ENCODE measurements around the gene HTR3D.

HTR3D gene

DNA sequence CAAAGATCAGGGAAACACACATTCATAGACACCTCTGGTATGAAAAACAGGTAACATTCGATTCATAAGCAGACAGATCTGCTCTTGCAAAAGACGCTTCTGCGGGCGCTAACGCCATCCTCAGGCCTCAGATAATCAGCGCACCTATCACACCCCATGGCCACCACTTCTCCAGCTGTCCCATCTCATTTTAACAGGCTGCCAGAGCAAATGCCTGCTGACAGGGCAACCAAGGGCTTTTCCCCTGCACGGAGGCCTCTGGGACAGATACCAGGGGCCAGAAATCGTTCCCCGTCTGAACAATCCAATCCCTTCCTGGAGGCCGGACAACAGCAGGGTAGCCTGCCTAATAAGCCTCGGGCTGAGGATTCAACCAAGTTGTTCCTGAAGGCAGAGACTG lies 29.1 kb upstream of the HTR3D start:
- Histone ChIP-seq H4K8ac (ENCODE audit: low read depth, low read length) (no peak overlapping the region), H3K23ac (ENCODE audit: low read length) (no peak overlapping the region), H2AFZ (ENCODE audit: insufficient read depth, low read length, poor library complexity) (no peak overlapping the region), H3K4me1 (ENCODE audit: control insufficient read depth in 1 of 2, insufficient read depth in 2 of 2, low read length in 2 of 2) (peaks cover 6 to 10% of the 10 kb centered on the region in 2 experiments), H3K27ac (ENCODE audit: low read depth, low read length) (no peak overlapping the region), H3K18ac (ENCODE audit: low read length) (no peak overlapping the region), H3K4ac (ENCODE audit: low read depth, low read length) (no peak overlapping the region), H2BK5ac (ENCODE audit: low read depth, low read length, poor library complexity) (no peak overlapping the region), H3K79me1 (ENCODE audit: low read length) (peaks cover 2% of the 10 kb centered on the region), H3K27me3 (ENCODE audit: insufficient read depth, low read length) (no peaks in the 10 kb centered on the region), H2BK12ac (ENCODE audit: low read length) (no peak overlapping the region), H3K79me2 (ENCODE audit: control insufficient read depth, insufficient read depth, low read length, poor library complexity) (no peaks in the 10 kb centered on the region), H2AK5ac (ENCODE audit: low read length) (no peak overlapping the region), H3K9me3 (ENCODE audit: insufficient read depth, low read depth, low read length) (no peaks in the 10 kb centered on the region), H3K36me3 (ENCODE audit: control insufficient read depth in 1 of 2, insufficient read depth in 2 of 2, low read length in 2 of 2) (peaks cover 2 to 5% of the 10 kb centered on the region in 2 experiments), H3K4me3 (ENCODE audit: low read depth, low read length) (no peak overlapping the region), H3K14ac (ENCODE audit: low read length) (no peak overlapping the region), H4K12ac (ENCODE audit: low read depth, low read length) (no peak overlapping the region), H3K9ac (ENCODE audit: low read length) (no peak overlapping the region), H3K4me2 (ENCODE audit: low read length) (no peak overlapping the region), H2BK120ac (ENCODE audit: insufficient read depth, low read length, poor library complexity) (no peak overlapping the region), H4K91ac (ENCODE audit: low read depth, low read length) (no peak overlapping the region)
- peak in 1 of 2 donors; percentile 68 for DNase-seq
- WGBS (ENCODE audit: extremely low coverage, insufficient coverage, insufficient read length), result no CpG with 5 or more reads among the region's 11 CpGs

DNA sequence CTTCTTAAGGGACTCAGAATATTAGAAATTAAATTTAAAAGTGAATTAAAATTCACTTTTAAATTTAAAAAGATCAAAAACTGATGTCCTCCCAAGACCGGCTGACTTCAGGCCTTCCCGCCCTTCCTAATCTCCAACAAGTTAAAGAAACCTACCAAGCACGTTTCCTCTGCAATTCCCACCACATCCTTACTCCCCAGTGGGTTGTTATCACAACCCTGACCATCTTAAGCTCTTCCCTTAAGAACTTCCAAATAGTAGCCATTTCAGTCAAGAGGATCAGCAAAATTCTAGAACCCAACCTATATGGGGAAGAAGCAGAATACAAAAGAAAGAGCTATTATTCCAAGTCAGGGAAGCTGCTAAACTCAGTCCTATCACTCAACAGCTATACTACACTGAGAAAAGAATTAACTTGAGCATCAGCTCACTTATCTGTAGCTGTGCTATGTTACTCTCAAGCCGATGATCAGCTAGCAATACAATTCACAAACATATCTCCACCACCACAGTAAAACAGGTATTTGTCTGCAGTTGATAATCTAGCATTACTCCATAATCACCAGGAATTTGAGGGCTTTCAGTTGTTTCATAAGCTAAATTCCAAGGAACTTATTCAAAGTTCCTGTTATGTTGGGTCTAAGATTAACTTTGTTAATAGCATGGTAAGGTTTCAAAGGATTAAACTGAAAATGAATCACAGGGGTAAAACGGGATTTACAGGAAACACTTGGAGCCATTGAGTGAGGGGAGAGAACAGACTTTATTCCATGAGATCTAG lies 28.2 kb upstream of the HTR3D start:
- Histone ChIP-seq H3K4ac (ENCODE audit: low read depth, low read length) (no peak overlapping the region), H2AFZ (ENCODE audit: insufficient read depth, low read length, poor library complexity) (no peak overlapping the region), H4K12ac (ENCODE audit: low read depth, low read length) (no peak overlapping the region), H3K4me2 (ENCODE audit: low read length) (no peak overlapping the region), H3K4me1 (ENCODE audit: control insufficient read depth in 1 of 2, insufficient read depth in 2 of 2, low read length in 2 of 2) (peaks cover 6 to 10% of the 10 kb centered on the region in 2 experiments), H3K79me2 (ENCODE audit: control insufficient read depth, insufficient read depth, low read length, poor library complexity) (no peaks in the 10 kb centered on the region), H3K27ac (ENCODE audit: low read depth, low read length) (no peak overlapping the region), H3K27me3 (ENCODE audit: insufficient read depth, low read length) (no peaks in the 10 kb centered on the region), H3K9me3 (ENCODE audit: insufficient read depth, low read depth, low read length) (no peaks in the 10 kb centered on the region), H2BK5ac (ENCODE audit: low read depth, low read length, poor library complexity) (no peak overlapping the region), H3K14ac (ENCODE audit: low read length) (no peak overlapping the region), H3K18ac (ENCODE audit: low read length) (no peak overlapping the region), H2BK12ac (ENCODE audit: low read length) (no peak overlapping the region), H3K9ac (ENCODE audit: low read length) (no peak overlapping the region), H3K23ac (ENCODE audit: low read length) (no peak overlapping the region), H3K79me1 (ENCODE audit: low read length) (peaks cover 2% of the 10 kb centered on the region), H4K8ac (ENCODE audit: low read depth, low read length) (no peak overlapping the region), H2AK5ac (ENCODE audit: low read length) (no peak overlapping the region), H2BK120ac (ENCODE audit: insufficient read depth, low read length, poor library complexity) (no peak overlapping the region), H4K91ac (ENCODE audit: low read depth, low read length) (no peak overlapping the region), H3K4me3 (ENCODE audit: low read depth, low read length) (no peak overlapping the region), H3K36me3 (ENCODE audit: control insufficient read depth in 1 of 2, insufficient read depth in 2 of 2, low read length in 2 of 2) (peaks cover 2 to 5% of the 10 kb centered on the region in 2 experiments)
- WGBS (ENCODE audit: extremely low coverage, insufficient coverage, insufficient read length), result no CpG with 5 or more reads among the region's 5 CpGs
- DNase-seq, result peak; percentile 35 to 96

DNA sequence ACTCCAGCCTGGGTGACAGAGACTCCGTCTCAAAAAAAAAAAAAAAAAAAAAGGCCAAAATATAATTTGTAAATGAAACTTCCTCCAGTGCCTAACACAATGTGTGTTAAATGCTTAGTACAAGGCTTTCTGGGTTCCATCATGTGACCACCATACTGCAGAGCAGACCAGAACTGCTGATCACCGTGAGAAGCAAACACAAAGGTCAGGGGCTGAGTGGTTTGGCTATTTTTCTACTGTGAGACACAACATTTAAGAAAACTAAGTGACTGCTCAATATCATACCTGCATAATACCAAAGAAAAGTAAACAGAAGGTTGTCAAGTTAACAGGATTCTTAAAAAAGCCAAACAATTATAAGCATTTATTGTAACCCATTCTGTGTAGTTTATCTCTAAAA lies 27.1 kb upstream of the HTR3D start:
- peaks cover 6 to 10% of the 10 kb centered on the region in 2 experiments for H3K4me1 ChIP-seq (ENCODE audit: control insufficient read depth in 1 of 2, insufficient read depth in 2 of 2, low read length in 2 of 2)
- no peak overlapping the region for H3K23ac ChIP-seq (ENCODE audit: low read length)
- peaks cover 3 to 8% of the 10 kb centered on the region in 2 experiments for H3K36me3 ChIP-seq (ENCODE audit: control insufficient read depth in 1 of 2, insufficient read depth in 2 of 2, low read length in 2 of 2)
- H3K79me1 ChIP-seq (ENCODE audit: low read length), result peaks cover 2% of the 10 kb centered on the region
- no peak overlapping the region for H2AFZ ChIP-seq (ENCODE audit: insufficient read depth, low read length, poor library complexity)
- H3K79me2 ChIP-seq (ENCODE audit: control insufficient read depth, insufficient read depth, low read length, poor library complexity), result no peaks in the 10 kb centered on the region
- H3K18ac ChIP-seq (ENCODE audit: low read length), result no peak overlapping the region
- no peak overlapping the region for H4K8ac ChIP-seq (ENCODE audit: low read depth, low read length)
- no peak overlapping the region for H2AK5ac ChIP-seq (ENCODE audit: low read length)
- no peaks in the 10 kb centered on the region for H3K9me3 ChIP-seq (ENCODE audit: insufficient read depth, low read depth, low read length)
- no peak overlapping the region for H3K4me3 ChIP-seq (ENCODE audit: low read depth, low read length)
- H3K9ac ChIP-seq (ENCODE audit: low read length), result no peak overlapping the region
- H2BK5ac ChIP-seq (ENCODE audit: low read depth, low read length, poor library complexity), result no peak overlapping the region
- no peak overlapping the region for H4K12ac ChIP-seq (ENCODE audit: low read depth, low read length)
- peak; percentile 77 to 82 for DNase-seq
- H4K91ac ChIP-seq (ENCODE audit: low read depth, low read length), result no peak overlapping the region
- H3K14ac ChIP-seq (ENCODE audit: low read length), result no peak overlapping the region
- no peak overlapping the region for H2BK12ac ChIP-seq (ENCODE audit: low read length)
- H2BK120ac ChIP-seq (ENCODE audit: insufficient read depth, low read length, poor library complexity), result no peak overlapping the region
- WGBS (ENCODE audit: extremely low coverage, insufficient coverage, insufficient read length), result no CpG with 5 or more reads among the region's 2 CpGs
- no peak overlapping the region for H3K4me2 ChIP-seq (ENCODE audit: low read length)
- H3K27ac ChIP-seq (ENCODE audit: low read depth, low read length), result no peak overlapping the region
- H3K4ac ChIP-seq (ENCODE audit: low read depth, low read length), result no peak overlapping the region
- H3K27me3 ChIP-seq (ENCODE audit: insufficient read depth, low read length), result no peaks in the 10 kb centered on the region

DNA sequence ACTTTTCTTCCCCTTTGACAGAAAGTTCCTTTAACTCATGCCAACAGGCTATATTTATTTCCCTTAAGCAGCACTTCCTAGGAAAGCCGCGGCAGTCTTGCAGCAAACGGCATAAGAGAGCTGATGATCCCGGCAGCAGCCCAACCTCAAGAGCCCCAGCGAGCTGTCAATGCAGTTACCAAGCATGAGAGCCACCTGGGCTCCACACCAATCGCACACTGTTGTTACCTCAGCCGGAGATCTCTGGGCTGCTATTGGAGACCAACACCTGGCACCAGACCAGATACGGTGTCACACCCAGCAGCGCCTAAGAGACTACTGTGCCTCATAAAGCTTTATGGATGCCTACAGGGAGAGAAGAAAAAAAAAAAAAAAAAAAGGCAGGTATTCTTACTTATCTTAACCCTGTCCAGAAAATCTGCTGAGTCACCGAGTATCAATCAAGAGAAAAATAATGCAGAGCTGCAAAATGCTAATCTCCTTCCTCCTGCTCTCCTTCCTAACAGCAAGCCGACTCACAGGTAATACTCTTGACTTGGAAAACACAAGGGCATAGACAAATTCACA lies 25.5 kb upstream of the HTR3D start:
- H3K4me1 ChIP-seq (ENCODE audit: control insufficient read depth in 1 of 2, insufficient read depth in 2 of 2, low read length in 2 of 2), result peaks cover 6 to 10% of the 10 kb centered on the region in 2 experiments
- H4K8ac ChIP-seq (ENCODE audit: low read depth, low read length), result no peak overlapping the region
- no peak overlapping the region for H3K9ac ChIP-seq (ENCODE audit: low read length)
- H2BK5ac ChIP-seq (ENCODE audit: low read depth, low read length, poor library complexity), result no peak overlapping the region
- no peaks in the 10 kb centered on the region for H3K79me2 ChIP-seq (ENCODE audit: control insufficient read depth, insufficient read depth, low read length, poor library complexity)
- H2BK120ac ChIP-seq (ENCODE audit: insufficient read depth, low read length, poor library complexity), result no peak overlapping the region
- WGBS (ENCODE audit: extremely low coverage, insufficient coverage, insufficient read length), result no CpG with 5 or more reads among the region's 11 CpGs
- no peak overlapping the region for H3K18ac ChIP-seq (ENCODE audit: low read length)
- H3K36me3 ChIP-seq (ENCODE audit: control insufficient read depth in 1 of 2, insufficient read depth in 2 of 2, low read length in 2 of 2), result peaks cover 6 to 9% of the 10 kb centered on the region in 2 experiments
- H3K27me3 ChIP-seq (ENCODE audit: insufficient read depth, low read length), result no peaks in the 10 kb centered on the region
- peak in 1 of 2 donors; percentile 42 for DNase-seq
- H3K4me3 ChIP-seq (ENCODE audit: low read depth, low read length), result no peak overlapping the region
- no peak overlapping the region for H4K12ac ChIP-seq (ENCODE audit: low read depth, low read length)
- peak overlapping the region; percentile 7 for H4K91ac ChIP-seq (ENCODE audit: low read depth, low read length)
- H3K9me3 ChIP-seq (ENCODE audit: insufficient read depth, low read depth, low read length), result no peaks in the 10 kb centered on the region
- no peak overlapping the region for H3K4ac ChIP-seq (ENCODE audit: low read depth, low read length)
- H2BK12ac ChIP-seq (ENCODE audit: low read length), result peak overlapping the region; percentile 24
- peak overlapping the region; percentile 12 for H3K27ac ChIP-seq (ENCODE audit: low read depth, low read length)
- H3K14ac ChIP-seq (ENCODE audit: low read length), result no peak overlapping the region
- no peak overlapping the region for H2AK5ac ChIP-seq (ENCODE audit: low read length)
- H3K23ac ChIP-seq (ENCODE audit: low read length), result no peak overlapping the region
- H3K4me2 ChIP-seq (ENCODE audit: low read length), result no peak overlapping the region
- H2AFZ ChIP-seq (ENCODE audit: insufficient read depth, low read length, poor library complexity), result no peak overlapping the region
- H3K79me1 ChIP-seq (ENCODE audit: low read length), result peaks cover 2% of the 10 kb centered on the region

Measured in trophoblast cell (in vitro differentiated cells and primary cell).